Neuronal stem cell (in vitro differentiated cells): Measurements from ENCODE around the gene EGFL8.
"Not testable (repeated sequence)": the region's sequence is repeated elsewhere in the genome, so short reads cannot be mapped to it uniquely, and the experiment has no call there.

Experiments
- DNase-seq: peaks from one replicate; pipeline ENCODE4 v3.0.0-alpha.2; 2013; ENCODE audit warnings: low spot score
- H2AFZ ChIP-seq: one replicate; pipeline ENCODE4 v1.6.1; 2013; ENCODE audit warnings: mild to moderate bottlenecking, low read length, inconsistent platforms
- H2AK5ac ChIP-seq: 2 replicates; pipeline ENCODE4 v1.6.1; 2013; ENCODE audit warnings: low read depth, mild to moderate bottlenecking, inconsistent platforms, low read length, moderate library complexity, mixed read lengths
- H2BK120ac ChIP-seq: 2 replicates; pipeline ENCODE4 v1.6.1; 2013; ENCODE audit warnings: low read depth, mild to moderate bottlenecking, inconsistent platforms, low read length, moderate library complexity, mixed read lengths
- H2BK12ac ChIP-seq: one replicate; pipeline ENCODE4 v1.6.1; 2013; ENCODE audit warnings: low read length, inconsistent platforms
- H2BK15ac ChIP-seq: 2 replicates; pipeline ENCODE4 v1.6.1; 2013; ENCODE audit warnings: mild to moderate bottlenecking, low read length, inconsistent platforms, mixed read lengths
- H2BK5ac ChIP-seq: one replicate; pipeline ENCODE4 v1.6.1; 2013; ENCODE audit warnings: inconsistent platforms, mild to moderate bottlenecking, low read length, moderate library complexity
- H3K14ac ChIP-seq: one replicate; pipeline ENCODE4 v1.6.1; 2013; ENCODE audit warnings: low read length, inconsistent platforms
- H3K18ac ChIP-seq: 2 replicates; pipeline ENCODE4 v1.6.1; 2013; ENCODE audit warnings: low read length, inconsistent platforms
- H3K23ac ChIP-seq: 2 replicates; pipeline ENCODE4 v1.6.1; 2013; ENCODE audit warnings: low read depth, mild to moderate bottlenecking, mixed read lengths, low read length, inconsistent platforms; ENCODE audit not compliant: poor library complexity
- H3K27ac ChIP-seq: replicated peaks from 3 replicates; pipeline ENCODE4 v1.5.1; 2013; ENCODE audit warnings: low read length, inconsistent platforms
- H3K27me3 ChIP-seq, 3 experiments: 2 replicates each; pipeline ENCODE4 v1.6.1; 2013; ENCODE audit warnings: low read length in 3 of 3, mild to moderate bottlenecking in 2 of 3, inconsistent platforms in 1 of 3, low read depth in 1 of 3, mixed read lengths in 1 of 3, moderate library complexity in 1 of 3; ENCODE audit not compliant: control insufficient read depth in 3 of 3, insufficient read depth in 3 of 3
- H3K36me3 ChIP-seq, 2 donors: replicated peaks in 1 of 2; 2 replicates each; pipeline ENCODE4 v1.6.1; 2013; ENCODE audit warnings: low read length in 2 of 2; ENCODE audit not compliant: control insufficient read depth in 2 of 2, insufficient read depth in 2 of 2
- H3K4ac ChIP-seq: 2 replicates; pipeline ENCODE4 v1.6.1; 2013; ENCODE audit warnings: inconsistent platforms, mild to moderate bottlenecking, low read length, moderate library complexity
- H3K4me1 ChIP-seq, 2 donors: 1 replicate in 1 of 2; 2 replicates in 1 of 2; pipeline ENCODE4 v1.6.1; 2013; ENCODE audit warnings: low read length in 2 of 2, low read depth in 1 of 2; ENCODE audit not compliant: control insufficient read depth in 2 of 2, insufficient read depth in 1 of 2
- H3K4me2 ChIP-seq: one replicate; pipeline ENCODE4 v1.6.1; 2013; ENCODE audit warnings: mild to moderate bottlenecking, low read length, inconsistent platforms; ENCODE audit not compliant: insufficient read depth, poor library complexity, severe bottlenecking
- H3K4me3 ChIP-seq, 2 donors: 2 replicates each; pipeline ENCODE4 v1.5.1; 2013; ENCODE audit warnings: low read length in 2 of 2, mild to moderate bottlenecking in 2 of 2, inconsistent platforms in 1 of 2, moderate library complexity in 1 of 2
- H3K79me1 ChIP-seq: one replicate; pipeline ENCODE4 v1.6.1; 2013; ENCODE audit warnings: low read depth, mild to moderate bottlenecking, inconsistent platforms, low read length, moderate library complexity
- H3K9ac ChIP-seq: one replicate; pipeline ENCODE4 v1.6.1; 2013; ENCODE audit warnings: mild to moderate bottlenecking, low read depth, low read length, inconsistent platforms; ENCODE audit not compliant: poor library complexity
- H3K9me3 ChIP-seq, 2 donors: replicated peaks in 1 of 2; 2 replicates each; pipeline versions ENCODE3 to v1.6.1; 2013; ENCODE audit warnings: low read length in 2 of 2, mild to moderate bottlenecking in 2 of 2, inconsistent platforms in 1 of 2, low read depth in 1 of 2, mixed read lengths in 1 of 2, moderate library complexity in 1 of 2; ENCODE audit not compliant: control insufficient read depth in 2 of 2, insufficient read depth in 1 of 2
- H4K8ac ChIP-seq: one replicate; pipeline ENCODE4 v1.6.1; 2013; ENCODE audit warnings: low read depth, mild to moderate bottlenecking, inconsistent platforms, low read length, moderate library complexity
- H4K91ac ChIP-seq: one replicate; pipeline ENCODE4 v1.6.1; 2013; ENCODE audit warnings: low read length, low read depth, mild to moderate bottlenecking, inconsistent platforms; ENCODE audit not compliant: poor library complexity
- WGBS, 2 donors: extraction: QIAGEN DNeasy Blood & Tissue Kit; methylation state at CpG; one replicate each; pipeline ENCODE4 v1.1.7; 2013; ENCODE audit warnings: missing lambda C conversion rate in 2 of 2, mixed read lengths in 1 of 2; ENCODE audit not compliant: insufficient read length in 2 of 2, insufficient replicate concordance in 1 of 2; ENCODE audit errors: extremely low coverage in 2 of 2; 5-methylcytosine and 5-hydroxymethylcytosine counted together

The EGFL8 gene

GRCh38 chr6:32137454-32137853 is 26.9 kb upstream of the EGFL8 start:
- no peak overlapping the region for H4K8ac ChIP-seq
- no peak overlapping the region for H2AFZ ChIP-seq
- peaks cover 0 to 10% (median 2%) of the 10 kb centered on the region in 3 experiments for H3K27me3 ChIP-seq
- peaks cover 0 to 2% of the 10 kb centered on the region in 2 donors for H3K4me1 ChIP-seq
- no peaks in the 10 kb centered on the region for H3K9me3 ChIP-seq
- H3K9ac ChIP-seq, result no peak overlapping the region
- no peak overlapping the region for H2BK5ac ChIP-seq
- no peak overlapping the region for H2BK12ac ChIP-seq
- no peaks in the 10 kb centered on the region for H3K79me1 ChIP-seq
- H3K14ac ChIP-seq, result no peak overlapping the region
- H3K4me2 ChIP-seq, result no peak overlapping the region
- DNase-seq, result no peak
- H3K4ac ChIP-seq, result no peak overlapping the region
- no peak overlapping the region for H3K23ac ChIP-seq
- no peak overlapping the region for H2BK15ac ChIP-seq
- H2AK5ac ChIP-seq, result no peak overlapping the region
- H2BK120ac ChIP-seq, result no peak overlapping the region
- H4K91ac ChIP-seq, result no peak overlapping the region
- H3K4me3 ChIP-seq, result no peak overlapping the region
- no peak overlapping the region for H3K18ac ChIP-seq
- H3K36me3 ChIP-seq, result no peaks in the 10 kb centered on the region
- H3K27ac ChIP-seq, result no peak overlapping the region

- no peaks in the 10 kb centered on the region for H3K9me3 ChIP-seq
- H2BK15ac ChIP-seq, result no peak overlapping the region
- H3K79me1 ChIP-seq, result no peaks in the 10 kb centered on the region
- peaks cover 0 to 2% of the 10 kb centered on the region in 2 donors for H3K4me1 ChIP-seq
- no peaks in the 10 kb centered on the region for H3K36me3 ChIP-seq
- no peak overlapping the region for H2BK12ac ChIP-seq
- WGBS, 2 donors, result no CpG with 5 or more reads among the region's 5 CpGs
- H2BK5ac ChIP-seq, result no peak overlapping the region
- no peak overlapping the region for H3K4ac ChIP-seq
- H3K4me2 ChIP-seq, result no peak overlapping the region
- H3K27me3 ChIP-seq, result peaks cover 0 to 10% (median 0%) of the 10 kb centered on the region in 3 experiments
- no peak for DNase-seq
- no peak overlapping the region for H4K91ac ChIP-seq
- H2BK120ac ChIP-seq, result no peak overlapping the region
- no peak overlapping the region for H3K23ac ChIP-seq
- no peak overlapping the region for H2AFZ ChIP-seq
- H3K9ac ChIP-seq, result no peak overlapping the region
- H3K18ac ChIP-seq, result no peak overlapping the region
- H4K8ac ChIP-seq, result no peak overlapping the region
- H3K4me3 ChIP-seq, result no peak overlapping the region
- H3K27ac ChIP-seq, result no peak overlapping the region
- H3K14ac ChIP-seq, result no peak overlapping the region
- no peak overlapping the region for H2AK5ac ChIP-seq
Observed at GRCh38 chr6:32139590-32139989, 24.8 kb upstream of the EGFL8 start.

DNA sequence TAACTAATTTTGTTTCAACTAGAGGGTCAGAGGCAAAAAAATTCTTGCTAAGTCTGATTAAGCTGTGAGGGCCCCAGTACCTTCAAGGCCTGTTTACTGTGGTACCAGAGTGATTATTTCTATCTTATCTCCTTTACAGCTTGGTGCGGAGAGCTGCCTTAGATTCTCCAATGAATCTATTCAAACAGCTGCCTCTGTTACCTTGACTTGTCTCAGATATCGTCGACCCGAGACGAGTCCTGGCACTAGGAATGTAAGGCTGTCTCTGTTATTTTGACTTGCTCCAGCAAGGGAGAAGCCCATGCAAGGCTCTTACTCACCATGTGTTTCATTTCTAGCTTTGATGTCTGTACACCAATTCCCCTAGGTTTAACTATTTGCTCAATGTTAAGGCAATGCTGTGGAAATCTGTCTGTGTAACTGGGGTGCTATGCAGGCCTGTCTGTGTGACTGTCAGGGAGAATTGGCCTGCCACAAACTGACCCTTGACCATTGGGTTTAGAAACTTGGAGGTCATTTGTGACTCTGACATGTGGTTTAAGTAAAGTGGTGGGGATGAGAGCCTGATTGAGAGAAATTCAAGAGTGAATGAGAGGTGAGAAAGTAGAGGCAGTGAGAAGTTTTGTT is 23.9 kb upstream of the EGFL8 start:
- no peak overlapping the region for H3K14ac ChIP-seq
- no peak overlapping the region for H3K4me3 ChIP-seq
- H3K18ac ChIP-seq, result no peak overlapping the region
- no peak overlapping the region for H2AFZ ChIP-seq
- WGBS, 2 donors, result no CpG with 5 or more reads among the region's 5 CpGs
- H3K36me3 ChIP-seq, result no peaks in the 10 kb centered on the region
- H2BK120ac ChIP-seq, result no peak overlapping the region
- H2BK5ac ChIP-seq, result no peak overlapping the region
- no peak overlapping the region for H2AK5ac ChIP-seq
- H3K4me1 ChIP-seq, result peaks cover 0 to 2% of the 10 kb centered on the region in 2 donors
- H3K27me3 ChIP-seq, result peaks cover 0 to 10% (median 0%) of the 10 kb centered on the region in 3 experiments
- no peak overlapping the region for H2BK15ac ChIP-seq
- no peaks in the 10 kb centered on the region for H3K79me1 ChIP-seq
- no peak overlapping the region for H3K4me2 ChIP-seq
- H2BK12ac ChIP-seq, result no peak overlapping the region
- H4K8ac ChIP-seq, result no peak overlapping the region
- H3K4ac ChIP-seq, result no peak overlapping the region
- no peak overlapping the region for H4K91ac ChIP-seq
- H3K23ac ChIP-seq, result no peak overlapping the region
- no peak overlapping the region for H3K9ac ChIP-seq
- H3K27ac ChIP-seq, result no peak overlapping the region
- no peak for DNase-seq
- H3K9me3 ChIP-seq, result no peaks in the 10 kb centered on the region

- not testable (repeated sequence) for H3K36me3 ChIP-seq, H3K9me3 ChIP-seq, H3K23ac ChIP-seq, H2BK15ac ChIP-seq, H3K4me2 ChIP-seq, H3K79me1 ChIP-seq, H2AFZ ChIP-seq, H2AK5ac ChIP-seq, DNase-seq, H3K4ac ChIP-seq, H2BK120ac ChIP-seq, H4K8ac ChIP-seq, H2BK5ac ChIP-seq, H3K4me3 ChIP-seq, H4K91ac ChIP-seq, H3K27ac ChIP-seq, H3K4me1 ChIP-seq, H3K9ac ChIP-seq, H3K14ac ChIP-seq, H2BK12ac ChIP-seq, H3K18ac ChIP-seq
- WGBS, 2 donors, result no CpG with 5 or more reads among the region's 7 CpGs
- H3K27me3 ChIP-seq, result peaks cover 0 to 10% (median 6%) of the 10 kb centered on the region in 3 experiments
Observed at GRCh38 chr6:32144238-32144637, 20.2 kb upstream of the EGFL8 start.
